ENCODE results near the gene UGP2.
"Not testable (repeated sequence)": the region's sequence is repeated elsewhere in the genome, so short reads cannot be mapped to it uniquely, and the experiment has no call there.

UGP2 gene

GRCh38 chr2:63893163-63893562 lies 51.5 kb downstream of the UGP2 start:
- no peak for DNase-seq (ENCODE audit: low spot score)

GRCh38 chr2:63894167-63894566 lies 52.5 kb downstream of the UGP2 start:
- DNase-seq (ENCODE audit: low spot score) = no peak

- no peak for DNase-seq (ENCODE audit: low spot score)
Observed at GRCh38 chr2:63898839-63899238, 57.1 kb downstream of the UGP2 start.

- DNase-seq (ENCODE audit: low spot score) = no peak
Observed at GRCh38 chr2:63899639-63900038, 57.9 kb downstream of the UGP2 start.

GRCh38 chr2:63902149-63902548 lies 60.5 kb downstream of the UGP2 start:
- no peak for DNase-seq (ENCODE audit: low spot score)

- peak; percentile 7 for DNase-seq (ENCODE audit: low spot score)
Observed at GRCh38 chr2:63903003-63903402, 61.3 kb downstream of the UGP2 start.

GRCh38 chr2:63914311-63914710 lies 72.6 kb downstream of the UGP2 start:
- DNase-seq (ENCODE audit: low spot score) = no peak

- DNase-seq (ENCODE audit: low spot score) = no peak
Observed at GRCh38 chr2:63926815-63927214, 85.1 kb downstream of the UGP2 start.

GRCh38 chr2:63932104-63932503 lies 90.4 kb downstream of the UGP2 start:
- DNase-seq (ENCODE audit: low spot score) = not testable (repeated sequence)

Data from GM03348 (cell line).